Hematopoietic multipotent progenitor cell treated with erythropoietin and hydrocortisone succinate and interleukin-3 and kit ligand, for 15 days (in vitro differentiated cells): ENCODE data around the gene ANO1.

Experiments used
- DNase-seq: peaks from one replicate; pipeline ENCODE4 v3.0.0-alpha.2; 2015; ENCODE audit warnings: low spot score

ANO1 gene

GRCh38 chr11:70164705-70165104 lies 86.6 kb downstream of the ANO1 start:
- DNase-seq, result no peak

- no peak for DNase-seq
These were observed 89.0 kb downstream of the ANO1 start for GRCh38 chr11:70167120-70167519.

GRCh38 chr11:70167723-70168404 lies 89.7 kb downstream of the ANO1 start:
- DNase-seq, result no peak

- DNase-seq, result no peak
These were observed 90.3 kb downstream of the ANO1 start for GRCh38 chr11:70168405-70168754.

GRCh38 chr11:70169127-70169526 lies 91.0 kb downstream of the ANO1 start:
- no peak for DNase-seq

GRCh38 chr11:70169632-70170031 lies 91.5 kb downstream of the ANO1 start:
- no peak for DNase-seq

GRCh38 chr11:70170596-70171210 lies 92.6 kb downstream of the ANO1 start:
- DNase-seq, result no peak

- DNase-seq, result no peak
These were observed 94.9 kb downstream of the ANO1 start for GRCh38 chr11:70173018-70173417.

GRCh38 chr11:70174547-70175235 lies 96.6 kb downstream of the ANO1 start:
- DNase-seq, result no peak

GRCh38 chr11:70175236-70175698 lies 97.2 kb downstream of the ANO1 start:
- no peak for DNase-seq

GRCh38 chr11:70176940-70177689 lies 99.0 kb downstream of the ANO1 start:
- peak; percentile 63 for DNase-seq

GRCh38 chr11:70180906-70181305 lies 102.8 kb downstream of the ANO1 start:
- DNase-seq, result no peak

GRCh38 chr11:70182266-70182665 lies 104.1 kb downstream of the ANO1 start:
- DNase-seq, result no peak

GRCh38 chr11:70183032-70183431 lies 104.9 kb downstream of the ANO1 start:
- no peak for DNase-seq

GRCh38 chr11:70183483-70184176 lies 105.5 kb downstream of the ANO1 start:
- no peak for DNase-seq

- no peak for DNase-seq
These were observed 106.3 kb downstream of the ANO1 start for GRCh38 chr11:70184396-70184795.

- no peak for DNase-seq
These were observed 107.4 kb downstream of the ANO1 start for GRCh38 chr11:70185348-70186055.

- DNase-seq, result no peak
These were observed 108.3 kb downstream of the ANO1 start for GRCh38 chr11:70186420-70186819.

- DNase-seq, result no peak
These were observed 108.8 kb downstream of the ANO1 start for GRCh38 chr11:70186936-70187335.

GRCh38 chr11:70187771-70188170 lies 109.7 kb downstream of the ANO1 start:
- no peak for DNase-seq

GRCh38 chr11:70189622-70190021 lies 111.5 kb downstream of the ANO1 start:
- DNase-seq, result no peak
